Measurements from ENCODE around the gene RNF44.
"Not testable (repeated sequence)": the region's sequence is repeated elsewhere in the genome, so short reads cannot be mapped to it uniquely, and the experiment has no call there.

RNF44 gene

DNA sequence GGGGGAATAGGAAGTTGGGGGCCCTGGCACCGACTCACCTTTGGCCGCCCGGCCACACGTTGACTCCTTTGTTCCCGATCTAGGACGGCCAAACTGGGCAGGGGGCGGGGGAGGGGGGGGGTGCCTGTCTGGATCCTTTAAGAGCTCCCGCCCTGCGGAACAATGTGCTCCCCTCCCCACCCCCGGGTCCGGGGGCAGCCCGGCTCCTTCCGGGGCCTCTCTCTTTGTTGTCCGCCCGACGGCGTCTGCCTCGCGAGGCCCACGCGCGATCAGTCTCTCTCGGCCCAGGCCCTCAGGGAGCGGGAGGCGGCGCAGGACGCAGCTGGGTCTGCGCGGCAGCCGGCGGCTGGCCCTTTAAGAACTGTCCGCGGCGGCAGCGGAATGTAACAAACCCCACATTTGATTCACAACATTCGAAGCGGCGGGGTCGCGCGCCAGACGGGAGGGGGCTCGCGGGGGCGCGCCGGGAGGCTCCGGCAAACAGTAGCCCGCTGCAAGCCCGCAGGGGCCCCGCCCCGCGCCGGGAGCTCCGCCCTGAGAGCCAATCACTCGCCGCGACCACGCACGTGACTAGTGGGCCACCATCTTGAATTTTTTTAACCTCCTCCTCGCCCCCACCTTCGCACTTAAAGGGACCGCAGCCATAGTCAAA is at the start of gene RNF44:
Gene RNF44, minus strand, starts transcription at position 501 of the 652 bp plus-strand sequence. CDS start 4,930 bp downstream, outside the sequence.
- DNase-seq: peak; percentile 94

DNA sequence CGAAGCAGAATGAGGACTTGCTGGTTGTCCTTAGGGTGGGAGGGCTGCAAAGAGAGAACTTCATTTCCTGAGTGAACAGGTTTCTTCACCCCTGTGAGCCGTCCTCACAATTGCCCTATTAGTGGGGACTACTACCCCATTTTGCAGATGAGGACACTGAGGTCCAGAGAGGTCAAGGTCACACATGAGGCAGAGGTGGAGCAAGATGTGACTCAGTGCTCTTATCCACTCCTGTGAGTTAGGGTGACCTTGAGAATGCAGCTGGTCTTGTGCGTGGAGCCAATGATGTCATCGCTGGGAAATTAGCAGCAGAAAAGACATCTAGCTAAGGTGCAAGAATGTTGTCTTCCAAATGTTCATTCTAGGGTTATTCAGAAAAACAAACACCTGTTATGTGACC is 45.9 kb upstream of the RNF44 start:
- no peak for DNase-seq

DNA sequence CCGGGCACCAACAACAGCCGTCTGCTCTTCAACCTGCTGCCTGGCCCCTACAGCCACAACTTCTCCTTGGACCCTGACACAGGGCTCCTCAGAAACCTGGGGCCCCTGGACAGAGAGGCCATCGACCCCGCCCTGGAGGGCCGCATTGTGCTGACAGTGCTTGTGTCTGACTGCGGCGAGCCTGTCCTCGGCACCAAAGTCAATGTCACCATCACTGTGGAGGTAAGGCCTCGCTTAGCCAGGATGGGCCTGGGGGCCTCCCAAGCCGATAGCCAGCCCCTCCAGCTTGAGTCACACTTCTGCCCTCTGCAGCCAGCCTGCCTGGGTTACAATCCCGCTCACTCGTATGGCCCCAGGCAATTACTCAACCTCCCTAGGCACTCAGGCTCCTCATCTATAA is 44.2 kb upstream of the RNF44 start:
- no peak for DNase-seq

DNA sequence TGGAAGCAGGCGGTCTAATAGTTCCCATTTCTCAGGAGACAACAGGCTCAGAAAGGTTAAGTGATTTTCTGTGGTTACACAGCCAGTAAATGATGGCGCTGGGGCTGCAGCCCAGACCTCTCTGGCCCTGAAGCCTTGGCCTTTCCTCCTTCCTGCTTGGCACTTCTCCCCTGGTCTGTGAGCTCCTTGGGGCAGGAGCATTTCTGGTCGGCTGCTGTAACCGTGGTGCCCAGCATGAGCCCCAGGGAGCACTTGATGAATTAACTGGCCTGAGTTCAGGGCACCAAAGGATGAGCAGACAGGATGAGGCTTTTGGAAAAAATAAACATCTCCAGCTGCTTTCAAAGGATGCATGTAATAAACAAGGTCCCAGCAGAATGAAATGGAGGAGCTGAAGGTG is 42.1 kb upstream of the RNF44 start:
- DNase-seq: no peak

DNA sequence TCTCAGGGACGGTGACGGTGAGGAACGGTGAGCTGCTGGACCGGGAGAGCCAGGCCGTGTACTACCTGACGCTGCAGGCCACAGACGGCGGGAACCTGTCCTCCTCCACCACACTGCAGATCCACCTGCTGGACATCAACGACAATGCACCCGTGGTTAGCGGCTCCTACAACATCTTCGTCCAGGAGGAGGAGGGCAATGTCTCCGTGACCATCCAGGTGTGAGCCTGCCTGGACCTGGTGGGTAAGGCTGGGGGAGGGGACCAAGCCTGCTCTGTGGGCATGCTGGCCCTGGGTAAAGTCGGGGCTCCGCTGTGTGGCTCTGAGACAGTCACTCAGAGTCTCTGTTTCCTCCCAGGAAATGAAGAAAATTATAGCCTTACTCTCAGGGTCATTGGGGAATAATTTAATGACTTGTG is 41.2 kb upstream of the RNF44 start:
- DNase-seq: no peak

DNA sequence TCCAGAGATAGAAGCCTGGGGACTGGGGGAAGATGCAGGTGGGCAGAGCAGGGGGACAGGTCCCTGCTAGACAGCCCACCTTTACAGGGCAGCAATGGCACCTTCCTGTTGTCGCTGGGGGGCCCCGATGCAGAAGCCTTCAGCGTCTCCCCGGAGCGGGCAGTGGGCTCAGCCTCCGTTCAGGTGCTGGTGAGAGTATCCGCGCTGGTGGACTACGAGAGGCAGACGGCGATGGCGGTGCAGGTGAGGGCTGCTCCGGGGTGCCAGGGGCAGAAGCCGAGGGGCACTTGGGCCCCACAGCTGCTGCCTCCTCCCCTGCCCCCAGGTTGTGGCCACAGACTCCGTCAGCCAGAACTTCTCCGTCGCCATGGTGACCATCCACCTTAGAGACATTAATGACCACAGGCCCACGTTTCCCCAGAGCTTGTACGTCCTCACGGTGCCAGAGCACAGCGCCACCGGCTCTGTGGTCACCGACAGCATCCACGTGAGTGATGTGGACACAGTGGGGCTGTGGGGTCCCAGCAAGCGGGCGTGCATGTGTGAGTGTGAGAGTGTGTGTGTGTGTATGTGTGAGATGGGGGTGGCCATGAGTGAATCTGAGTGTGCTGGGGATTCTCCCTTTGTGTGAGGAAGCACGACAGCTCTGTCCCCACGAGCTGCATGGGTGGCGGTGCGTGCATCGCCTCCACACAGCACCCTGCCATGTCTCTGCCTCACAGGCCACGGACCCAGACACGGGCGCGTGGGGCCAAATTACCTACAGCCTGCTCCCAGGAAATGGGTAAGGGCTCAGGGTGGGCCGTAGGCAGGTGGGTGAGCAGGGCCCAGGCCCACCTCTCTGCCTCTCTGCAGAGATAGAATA is 40.3 kb upstream of the RNF44 start:
- no peak for DNase-seq

DNA sequence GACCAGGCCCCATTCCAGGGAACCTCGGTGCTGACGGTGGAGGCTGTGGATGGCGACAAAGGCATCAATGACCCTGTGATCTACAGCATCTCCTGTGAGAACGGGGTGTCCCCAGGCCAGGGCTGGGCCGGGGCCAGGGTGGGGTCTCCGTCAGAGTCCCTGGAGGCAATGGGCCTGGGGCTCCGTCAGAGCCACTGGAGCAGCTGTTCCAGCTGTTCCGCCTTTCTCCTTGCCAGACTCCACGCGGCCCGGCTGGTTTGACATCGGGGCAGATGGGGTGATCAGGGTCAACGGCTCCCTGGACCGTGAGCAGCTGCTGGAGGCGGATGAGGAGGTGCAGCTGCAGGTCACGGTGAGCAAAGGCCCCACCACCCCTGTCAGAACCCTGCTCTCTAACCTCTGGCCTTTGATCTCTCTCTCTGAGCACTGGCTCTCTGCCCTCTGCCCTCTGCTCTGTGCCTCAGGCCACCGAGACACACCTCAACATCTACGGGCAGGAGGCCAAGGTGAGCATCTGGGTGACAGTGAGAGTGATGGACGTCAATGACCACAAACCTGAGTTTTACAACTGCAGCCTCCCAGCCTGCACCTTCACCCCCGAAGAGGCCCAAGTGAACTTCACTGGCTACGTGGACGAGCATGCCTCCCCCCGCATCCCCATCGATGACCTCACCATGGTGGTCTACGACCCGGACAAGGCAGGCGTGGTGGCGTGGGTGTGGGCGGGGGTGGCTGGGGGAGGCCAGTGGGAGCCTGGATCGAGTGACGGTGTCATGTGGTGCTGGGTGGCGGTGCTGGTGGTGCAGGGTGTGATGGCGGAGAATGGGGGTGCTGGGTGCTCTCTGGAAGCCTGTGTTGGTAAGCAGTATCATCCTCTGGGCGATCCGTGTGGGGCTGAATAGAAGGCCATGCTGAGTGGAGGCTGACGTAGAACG is 38.6 kb upstream of the RNF44 start:
- no peak for DNase-seq

DNA sequence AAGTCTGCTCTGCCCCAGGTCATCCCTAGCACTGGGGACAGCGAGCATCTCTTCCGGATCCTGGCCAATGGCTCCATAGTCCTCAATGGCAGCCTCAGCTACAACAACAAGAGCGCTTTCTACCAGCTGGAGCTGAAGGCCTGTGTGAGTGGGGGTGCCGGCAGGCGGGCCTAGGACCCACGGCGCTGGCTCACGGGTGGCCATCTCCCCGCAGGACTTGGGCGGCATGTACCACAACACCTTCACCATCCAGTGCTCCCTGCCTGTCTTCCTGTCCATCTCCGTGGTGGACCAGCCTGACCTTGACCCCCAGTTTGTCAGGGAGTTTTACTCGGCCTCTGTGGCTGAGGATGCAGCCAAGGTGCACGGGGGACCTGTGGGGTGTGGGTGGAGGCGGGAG is 37.9 kb upstream of the RNF44 start:
- no peak for DNase-seq

DNA sequence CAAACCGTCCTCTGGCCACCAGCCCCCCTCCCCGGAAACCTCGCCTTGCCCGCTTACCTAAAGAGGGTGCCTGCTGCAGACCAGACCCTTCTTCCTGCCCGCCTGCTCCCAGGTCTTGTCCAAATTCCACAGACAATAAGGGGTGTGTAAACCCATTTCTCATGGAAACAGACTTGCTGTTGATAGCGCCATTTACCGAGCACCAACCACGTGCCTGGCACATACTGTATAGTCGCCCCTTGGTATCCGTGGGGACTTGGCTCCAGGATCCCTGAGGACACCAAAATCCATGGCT is 37.0 kb upstream of the RNF44 start:
- no peak for DNase-seq

DNA sequence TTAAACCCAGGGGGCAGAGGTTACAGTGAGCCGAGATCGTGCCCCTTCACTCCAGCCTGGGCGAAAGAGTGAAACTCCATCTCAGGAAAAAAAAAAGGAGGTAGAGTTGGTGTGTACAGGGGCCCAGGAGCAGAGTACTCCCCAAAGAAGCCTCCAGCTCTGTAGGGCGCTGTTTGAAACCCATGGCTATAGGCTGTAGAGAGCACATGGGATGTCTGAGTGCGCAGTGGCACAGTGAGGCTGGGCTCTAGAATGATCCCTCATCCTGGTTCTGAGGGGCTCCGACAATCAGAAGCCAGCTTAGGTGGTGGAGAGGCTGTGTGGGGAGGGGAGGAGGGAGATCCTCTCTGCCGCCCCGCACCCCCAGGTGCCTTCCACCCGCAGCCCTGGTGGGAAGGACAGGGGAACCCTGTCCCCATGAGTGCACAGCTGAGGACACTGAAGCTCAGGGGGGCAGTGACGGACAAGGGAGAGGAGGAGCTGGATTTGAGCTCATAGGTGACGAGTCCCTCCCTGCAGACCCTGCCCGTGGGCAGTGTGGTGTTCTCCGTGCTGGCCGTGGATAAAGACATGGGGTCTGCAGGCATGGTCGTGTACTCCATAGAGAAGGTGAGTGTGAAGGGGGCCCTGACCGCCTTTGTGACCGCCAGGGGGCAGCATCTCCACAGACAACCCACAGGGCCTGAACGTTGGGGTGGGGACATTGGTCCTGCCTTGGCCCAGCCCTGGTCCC is 36.5 kb upstream of the RNF44 start:
- no peak for DNase-seq

DNA sequence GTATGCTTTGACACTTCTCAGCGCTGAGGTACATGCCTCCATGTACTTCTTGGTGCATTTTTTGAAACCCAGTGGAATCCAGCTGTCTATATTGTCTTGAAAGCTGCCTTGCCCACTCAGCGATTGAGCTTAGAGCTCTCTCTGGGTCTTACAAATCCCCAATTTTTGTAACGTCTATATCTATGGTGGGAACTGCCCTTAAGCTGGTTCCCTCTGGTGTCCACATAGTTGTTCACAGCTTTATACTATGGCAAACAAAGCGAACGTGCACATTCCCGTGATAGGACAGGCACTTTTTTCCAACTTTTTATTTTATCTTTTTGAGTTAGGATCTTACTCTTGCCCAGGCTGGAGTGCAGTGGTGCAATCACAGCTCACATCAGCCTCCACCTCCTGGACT is 32.8 kb upstream of the RNF44 start:
- no peak for DNase-seq

DNA sequence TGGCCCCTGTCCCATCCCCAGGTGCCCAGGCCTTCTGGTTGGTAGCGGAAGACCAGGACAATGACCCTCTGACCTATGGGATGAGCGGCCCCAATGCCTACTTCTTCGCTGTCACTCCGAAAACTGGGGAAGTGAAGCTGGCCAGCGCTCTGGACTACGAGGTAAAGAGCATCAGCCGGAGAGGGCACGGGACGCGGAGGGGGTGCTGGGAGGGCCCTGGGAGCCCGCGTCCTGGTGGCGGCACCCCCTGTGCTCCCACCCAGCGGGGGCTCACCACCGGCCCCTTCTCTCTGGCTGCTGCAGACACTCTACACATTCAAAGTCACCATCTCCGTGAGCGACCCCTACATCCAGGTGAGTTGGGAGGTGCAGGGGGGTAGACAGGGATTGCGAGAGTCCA is 31.5 kb upstream of the RNF44 start:
- DNase-seq: no peak

DNA sequence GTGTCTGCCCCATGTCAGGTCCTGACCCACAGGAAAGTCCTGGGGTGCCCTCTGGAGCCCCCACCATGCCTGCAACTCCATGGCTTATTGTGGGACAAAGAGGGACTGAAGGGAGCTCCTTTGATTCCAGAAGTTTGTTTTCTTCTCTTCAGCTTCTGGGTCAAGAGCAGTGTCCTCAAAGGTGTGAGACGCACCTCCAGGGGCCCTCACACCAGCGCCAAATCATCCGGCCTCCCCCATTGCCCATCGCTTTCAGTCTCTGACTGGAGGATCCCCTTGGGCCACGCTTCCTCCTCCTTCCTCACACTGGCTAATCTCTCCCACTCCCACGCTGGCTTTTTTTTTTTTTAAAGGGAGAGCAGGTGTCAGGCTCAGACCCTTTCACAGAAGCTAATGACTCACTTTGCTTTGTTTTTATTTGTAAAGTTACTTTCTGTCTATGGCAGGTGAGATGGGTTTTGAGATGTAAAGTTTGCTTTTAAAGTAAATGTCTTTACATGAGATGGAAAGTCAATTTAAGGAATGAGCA is 28.6 kb upstream of the RNF44 start:
- no peak for DNase-seq

DNA sequence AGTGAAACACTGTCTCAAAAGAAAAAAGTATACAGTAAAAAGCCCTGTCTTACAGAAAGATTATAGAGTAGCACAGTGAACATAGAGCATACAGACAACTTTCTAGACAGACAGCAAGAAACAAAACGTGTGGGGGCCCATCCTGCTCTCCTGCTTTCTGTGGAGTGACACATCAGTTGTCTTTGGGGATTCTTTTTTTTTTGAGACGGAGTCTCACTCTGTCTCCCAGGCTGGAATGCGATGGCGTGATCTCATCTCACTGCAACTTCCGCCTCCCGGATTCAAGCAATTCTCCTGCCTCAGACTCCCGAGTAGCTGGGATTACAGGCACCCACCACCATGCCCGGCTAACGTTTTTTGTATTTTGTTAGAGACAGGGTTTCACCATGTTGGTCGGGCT is 26.8 kb upstream of the RNF44 start:
- no peak for DNase-seq

DNA sequence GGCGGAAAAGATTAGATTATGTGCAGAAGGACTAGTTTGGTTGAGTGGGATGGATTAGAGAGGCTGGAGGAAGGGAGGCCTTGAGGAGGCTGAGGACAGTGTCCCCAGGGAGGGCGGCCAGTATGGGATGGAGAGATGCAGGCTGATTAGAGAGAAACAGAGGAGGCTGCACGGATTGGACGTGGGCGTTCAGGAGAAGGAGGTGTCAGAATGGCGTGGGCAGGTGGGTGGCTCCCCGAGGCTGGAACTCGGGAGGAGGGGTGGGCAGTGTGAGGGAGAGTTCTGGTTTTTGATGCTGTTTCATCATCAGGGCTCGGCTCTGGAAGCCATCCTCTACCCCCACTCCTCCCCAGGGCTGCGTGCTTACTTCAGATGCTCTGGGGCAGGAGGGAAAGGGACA is 25.0 kb upstream of the RNF44 start:
- no peak for DNase-seq

DNA sequence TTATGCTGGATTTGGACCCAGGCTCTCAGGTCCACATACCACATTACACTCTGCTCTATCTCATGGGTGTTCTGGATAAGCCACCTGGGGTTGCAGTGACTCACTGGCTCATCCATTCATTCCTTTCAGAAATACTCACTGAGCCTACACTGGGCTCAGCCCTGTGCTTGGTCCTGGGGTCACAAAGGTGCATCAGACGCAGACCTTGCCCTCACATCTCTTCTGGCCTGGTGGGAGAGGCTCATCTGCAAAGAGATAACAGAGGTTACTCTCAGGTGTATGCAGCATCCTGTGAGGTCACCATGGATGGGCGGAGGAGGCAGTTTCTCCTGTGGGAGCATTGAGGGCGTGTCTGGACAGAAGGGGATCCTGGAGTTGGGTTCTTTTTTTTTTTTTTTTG is 24.1 kb upstream of the RNF44 start:
- no peak for DNase-seq

DNA sequence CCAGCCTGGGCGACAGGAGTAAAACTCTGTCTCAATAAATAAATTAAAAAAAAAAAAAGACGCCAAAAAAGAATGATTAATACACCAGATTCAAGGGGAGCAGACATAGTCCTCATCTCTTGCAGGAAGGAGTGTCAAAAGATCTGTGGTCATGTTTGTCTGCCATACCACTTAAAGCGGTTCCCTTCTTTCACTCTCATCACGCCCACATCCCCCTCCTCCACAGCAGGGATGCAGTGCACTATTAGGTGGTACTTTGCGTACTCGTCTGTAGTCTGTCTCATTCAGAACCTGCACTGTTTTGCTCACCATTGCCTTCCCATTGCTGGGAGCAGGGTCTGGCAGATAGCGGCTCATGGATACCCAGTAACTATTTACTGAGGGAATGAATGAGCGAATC is 23.2 kb upstream of the RNF44 start:
- DNase-seq: no peak

DNA sequence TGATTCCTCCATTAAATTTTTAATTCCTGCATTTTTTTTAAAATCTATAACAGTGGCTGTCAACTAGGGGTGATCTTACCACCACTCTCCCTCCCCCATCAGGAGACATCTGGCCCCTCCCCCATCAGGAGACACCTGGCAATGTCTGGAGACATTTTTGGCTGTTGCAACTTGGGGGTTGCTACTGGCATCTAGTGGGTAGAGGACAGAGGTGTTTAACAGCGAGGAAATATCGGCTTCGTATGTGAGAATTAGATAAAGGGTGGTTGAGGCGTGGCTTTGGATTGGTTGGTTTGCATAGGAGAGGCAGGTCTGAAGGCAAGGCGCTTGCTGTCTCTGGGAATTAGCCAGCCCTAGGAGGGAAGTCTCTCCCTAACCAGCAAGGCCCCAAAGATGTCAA is 22.5 kb upstream of the RNF44 start:
- no peak for DNase-seq

DNA sequence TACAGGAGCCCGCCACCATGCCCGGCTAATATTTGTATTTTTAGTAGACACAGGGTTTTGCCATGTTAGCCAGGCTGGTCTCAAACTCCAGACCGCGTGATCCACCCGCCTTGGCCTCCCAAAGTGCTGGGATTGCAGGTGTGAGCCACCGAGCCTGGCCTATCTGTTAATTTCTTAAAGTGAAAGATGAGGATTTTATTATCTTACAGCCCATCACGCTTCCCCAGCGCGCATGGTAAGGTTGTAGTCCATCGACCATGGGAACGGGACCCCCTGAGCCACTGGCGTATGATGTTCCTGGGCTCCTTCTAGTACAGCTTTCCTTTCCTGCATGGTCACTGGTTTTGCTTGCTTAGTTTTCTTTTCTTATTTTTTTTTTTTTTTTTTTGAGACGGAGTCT is 20.6 kb upstream of the RNF44 start:
- DNase-seq: no peak

DNA sequence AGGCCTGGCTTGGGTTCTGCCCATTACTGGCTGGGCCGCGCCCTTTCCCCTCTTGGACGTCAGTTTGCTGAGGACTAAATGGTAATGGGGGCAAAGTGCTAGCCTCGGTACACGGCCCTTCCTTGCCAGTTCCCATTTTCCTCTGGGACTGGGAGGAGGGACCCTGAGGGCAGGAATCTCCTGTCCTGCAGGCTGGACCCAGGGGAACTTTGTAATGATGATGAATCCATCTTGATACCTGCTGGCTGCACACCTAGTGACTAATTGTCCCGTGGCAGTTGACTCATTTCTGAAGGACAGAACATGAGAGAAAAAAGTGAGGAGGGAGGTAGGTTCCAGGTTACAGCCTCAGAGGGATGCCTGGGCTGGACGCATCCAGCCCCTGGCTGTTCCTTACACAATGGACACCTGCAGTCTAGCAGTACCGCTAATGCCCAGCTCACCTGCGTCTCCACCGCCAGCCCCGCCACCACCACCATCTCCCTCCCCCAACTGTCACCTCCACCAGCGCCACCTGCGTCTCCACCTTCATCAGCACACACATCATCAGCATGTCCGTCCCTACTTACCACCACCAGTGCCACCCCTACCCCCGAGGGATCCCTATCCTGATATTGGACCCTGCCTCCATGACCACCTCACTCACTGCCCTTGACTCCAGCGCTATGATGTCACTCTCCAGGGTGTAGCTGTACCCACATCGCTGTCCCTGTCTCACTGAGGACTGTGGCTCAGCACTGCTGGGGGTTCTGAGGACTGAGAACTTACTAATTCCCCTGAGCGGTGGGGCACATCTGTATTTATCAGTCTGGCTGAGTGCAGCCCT is 16.3 kb upstream of the RNF44 start:
- no peak for DNase-seq

DNA sequence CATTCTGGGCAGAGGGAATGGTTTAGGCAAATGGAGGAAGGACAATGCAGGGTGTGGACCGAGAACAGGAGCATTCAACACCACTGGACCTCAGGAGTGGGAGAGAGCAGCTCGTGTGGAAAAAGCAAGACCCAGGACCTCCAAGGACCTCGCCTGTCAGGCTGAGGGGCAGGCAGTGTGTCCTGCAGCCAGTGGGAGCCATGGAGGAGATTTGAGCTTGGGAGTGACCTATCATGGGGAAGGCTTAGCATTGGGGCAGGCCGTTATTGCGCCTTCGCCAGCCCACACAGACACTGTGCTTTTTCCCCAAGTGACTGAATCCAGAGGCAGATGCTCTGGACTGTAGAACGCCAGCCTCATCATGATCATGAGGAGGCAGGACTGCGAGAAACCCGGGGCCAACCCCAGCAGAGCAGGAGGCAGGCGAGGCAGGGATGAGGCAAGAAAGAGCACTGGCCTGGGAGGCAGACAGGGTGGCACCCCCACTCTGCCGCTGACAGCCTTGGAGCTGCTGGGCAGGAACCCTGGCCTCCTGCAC is 15.2 kb upstream of the RNF44 start:
- DNase-seq: no peak

DNA sequence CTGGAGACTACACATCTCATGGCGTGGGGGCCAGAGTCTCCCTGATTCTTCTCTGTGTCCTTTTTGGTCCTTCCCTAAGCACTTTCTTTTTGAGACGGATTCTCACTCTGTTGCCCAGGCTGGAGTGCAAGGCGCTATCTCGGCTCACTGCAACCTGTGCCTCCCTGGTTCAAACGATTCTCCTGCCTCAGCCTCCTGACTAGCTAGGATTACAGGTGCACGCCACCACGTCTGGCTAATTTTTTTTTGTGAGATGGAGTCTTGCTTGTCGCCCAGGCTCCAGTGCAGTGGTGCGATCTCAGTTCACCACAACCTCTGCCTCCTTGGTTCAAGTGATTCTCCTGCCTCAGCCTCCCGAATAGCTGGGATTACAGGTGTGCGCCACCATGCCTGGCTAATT is 13.7 kb upstream of the RNF44 start:
- DNase-seq: not testable (repeated sequence)
